SK-N-SH (cell line): ENCODE measurements around the gene DCAF8. TPM values are rescaled to one million over a fixed set of nuclear protein-coding genes. Genes with fewer than 3 reads are reported as not detected.

Experiments used
- CTCF ChIA-PET: fragments of 300-600, 350-600 bp; formaldehyde crosslinking; extraction: SDS; loops from one replicate; lab custom pipeline; 2021; lab: Yijun Ruan, JAX
- POLR2A ChIA-PET: fragments of 350-600 bp; sonication (Branson Sonifier 250); formaldehyde crosslinking; extraction: SDS; loops from one replicate; lab custom pipeline; 2020; ENCODE audit warnings: antibody characterized with exemption, inconsistent platforms; lab: Yijun Ruan, JAX
- DNase-seq: peaks from one replicate; pipeline ENCODE4 v3.0.0; 2012
- H2AFZ ChIP-seq: fragments of 200-600 bp; sonication (generic); 2 replicates; pipeline ENCODE4 v1.8.1; 2016; ENCODE audit warnings: antibody characterized with exemption, mild to moderate bottlenecking, low read depth
- H3F3A ChIP-seq: fragments of 200-600 bp; sonication (generic); replicated peaks from 2 replicates; pipeline ENCODE3; 2016; ENCODE audit warnings: antibody characterized with exemption, mild to moderate bottlenecking; ENCODE audit not compliant: insufficient read depth
- H3K27ac ChIP-seq, 2 experiments: fragments of 200-500 bp in 1 of 2; fragments of 200-600 bp in 1 of 2; sonication (Bioruptor generic) in 1 of 2; sonication (generic), shearing (Covaris generic) in 1 of 2; 2 replicates each; pipeline versions ENCODE4 v1.5.1 to v1.6.1; 2014 to 2016; ENCODE audit warnings: low read depth in 2 of 2, inconsistent platforms in 1 of 2, low read length in 1 of 2, mild to moderate bottlenecking in 1 of 2, mixed read lengths in 1 of 2
- H3K27me3 ChIP-seq: fragments of 200-600 bp; sonication (generic), shearing (Covaris generic); 2 replicates; pipeline ENCODE4 v1.6.1; 2016; ENCODE audit warnings: mixed run types; ENCODE audit not compliant: insufficient read depth
- H3K36me3 ChIP-seq, 2 experiments: fragments of 200-500 bp in 1 of 2; fragments of 200-600 bp in 1 of 2; sonication (Bioruptor generic) in 1 of 2; sonication (generic) in 1 of 2; replicated peaks in 1 of 2; 2 replicates each; pipeline versions ENCODE3 to v1.5.1; 2014 to 2016; ENCODE audit warnings: low read length in 1 of 2, mild to moderate bottlenecking in 1 of 2; ENCODE audit not compliant: insufficient read depth in 2 of 2, control insufficient read depth in 1 of 2
- H3K4me1 ChIP-seq, 2 experiments: fragments of 200-500 bp in 1 of 2; fragments of 200-600 bp in 1 of 2; sonication (Bioruptor generic) in 1 of 2; sonication (generic), shearing (Covaris generic) in 1 of 2; 2 replicates each; pipeline versions ENCODE4 v1.5.1 to v1.6.1; 2014 to 2016; ENCODE audit warnings: low read depth in 1 of 2, low read length in 1 of 2, mixed run types in 1 of 2; ENCODE audit not compliant: insufficient read depth in 2 of 2, control insufficient read depth in 1 of 2
- H3K4me2 ChIP-seq: fragments of 200-600 bp; sonication (generic), shearing (Covaris generic); 2 replicates; pipeline ENCODE4 v1.6.1; 2017; ENCODE audit warnings: mixed run types
- H3K4me3 ChIP-seq, 2 experiments: fragments of 200-500 bp in 1 of 2; fragments of 200-600 bp in 1 of 2; sonication (Bioruptor generic) in 1 of 2; sonication (generic), shearing (Covaris generic) in 1 of 2; 2 replicates each; pipeline versions ENCODE4 v1.5.1 to v1.8.1; 2014 to 2016; ENCODE audit warnings: low read depth in 2 of 2, inconsistent platforms in 1 of 2, low read length in 1 of 2, mild to moderate bottlenecking in 1 of 2, mixed read lengths in 1 of 2, moderate library complexity in 1 of 2
- H3K79me2 ChIP-seq: fragments of 200-600 bp; sonication (generic); 2 replicates; pipeline ENCODE4 v1.8.1; 2017; ENCODE audit warnings: mild to moderate bottlenecking; ENCODE audit not compliant: insufficient read depth
- H3K9ac ChIP-seq: fragments of 200-600 bp; sonication (generic); 2 replicates; pipeline ENCODE4 v1.6.1; 2017; ENCODE audit warnings: mixed run types
- H3K9me2 ChIP-seq: fragments of 200-600 bp; sonication (generic); 2 replicates; pipeline ENCODE4 v1.6.1; 2017; ENCODE audit warnings: mixed run types
- H3K9me3 ChIP-seq: fragments of 200-600 bp; sonication (generic); 2 replicates; pipeline ENCODE4 v1.6.1; 2017; ENCODE audit warnings: mixed run types, mild to moderate bottlenecking, moderate library complexity
- H4K20me1 ChIP-seq: fragments of 200-600 bp; sonication (generic); 2 replicates; pipeline ENCODE4 v1.6.1; 2017; ENCODE audit warnings: mild to moderate bottlenecking, mixed run types; ENCODE audit not compliant: insufficient read depth
- CHD2 ChIP-seq: fragments of 150-350 bp; IDR thresholded peaks from 2 replicates; pipeline ENCODE4 v1.6.1; 2018; ENCODE audit warnings: low read length; ENCODE audit not compliant: partially characterized antibody
- ELF1 ChIP-seq: IDR thresholded peaks from 2 replicates; pipeline ENCODE4 v1.4.0; 2012
- EP300 ChIP-seq, 2 experiments: IDR thresholded peaks; 2 replicates each; pipeline versions ENCODE4 v1.4.0 to v1.6.1; 2012; ENCODE audit warnings: borderline replicate concordance in 1 of 2, low read depth in 1 of 2, low read length in 1 of 2
- EZH2phosphoT487 ChIP-seq: fragments of 200-600 bp; sonication (generic); IDR thresholded peaks from 2 replicates; pipeline ENCODE4 v1.6.1; 2017; ENCODE audit warnings: low read depth, mixed run types, mild to moderate bottlenecking, antibody characterized with exemption, moderate library complexity, borderline replicate concordance
- FOSL2 ChIP-seq: IDR thresholded peaks from 2 replicates; pipeline ENCODE4 v1.4.0; 2012; ENCODE audit warnings: low read depth, mild to moderate bottlenecking, moderate library complexity, borderline replicate concordance
- GABPA ChIP-seq: IDR thresholded peaks from 2 replicates; pipeline ENCODE4 v1.4.0; 2012; ENCODE audit warnings: low read depth, mild to moderate bottlenecking
- JUND ChIP-seq: IDR thresholded peaks from 2 replicates; pipeline ENCODE4 v1.4.0; 2012
- MAX ChIP-seq: IDR thresholded peaks from 2 replicates; pipeline ENCODE4 v1.4.0; 2012; ENCODE audit warnings: low read depth
- NFIC ChIP-seq: IDR thresholded peaks from 2 replicates; pipeline ENCODE4 v1.4.0; 2012; ENCODE audit warnings: borderline replicate concordance
- NRF1 ChIP-seq: IDR thresholded peaks from 2 replicates; pipeline ENCODE4 v1.6.1; 2012; ENCODE audit warnings: low read depth, mild to moderate bottlenecking, low read length
- POLR2AphosphoS5 ChIP-seq: IDR thresholded peaks from 2 replicates; pipeline ENCODE4 v1.6.1; 2012; ENCODE audit warnings: low read depth, low read length
- RAD21 ChIP-seq: IDR thresholded peaks from 2 replicates; pipeline ENCODE4 v1.6.1; 2012; ENCODE audit warnings: mild to moderate bottlenecking, low read length
- RCOR1 ChIP-seq: fragments of 150-350 bp; IDR thresholded peaks from 2 replicates; pipeline ENCODE4 v1.6.1; 2017; ENCODE audit warnings: antibody characterized with exemption, low read length
- REST ChIP-seq: IDR thresholded peaks from 2 replicates; pipeline ENCODE4 v1.6.1; 2012; ENCODE audit warnings: mild to moderate bottlenecking, low read depth, low read length, moderate library complexity
- RXRA ChIP-seq: IDR thresholded peaks from 2 replicates; pipeline ENCODE4 v1.4.0; 2012; ENCODE audit warnings: low read depth, mild to moderate bottlenecking, borderline replicate concordance
- SMC3 ChIP-seq: IDR thresholded peaks from 2 replicates; pipeline ENCODE4 v1.6.1; 2012; ENCODE audit warnings: low read depth, low read length, improper control_type of control experiment
- TAF1 ChIP-seq: IDR thresholded peaks from 2 replicates; pipeline ENCODE4 v1.6.1; 2012; ENCODE audit warnings: low read depth, mild to moderate bottlenecking, low read length, moderate library complexity, borderline replicate concordance
- USF2 ChIP-seq: fragments of 150-350 bp; IDR thresholded peaks from 2 replicates; pipeline ENCODE4 v1.6.1; 2017; ENCODE audit warnings: antibody characterized with exemption, low read length, low read depth, borderline replicate concordance
- WGBS: methylation state at CpG from one replicate; pipeline ENCODE4 v1.1.6; 2017; ENCODE audit warnings: low lambda C conversion rate; 5-methylcytosine and 5-hydroxymethylcytosine counted together
- polyA plus RNA-seq, 3 experiments: library from polyadenylated mRNA; depleted of rRNA; stranded (reverse); fragments of >200 nt; gene quantifications; 2 replicates each; pipeline ENCODE4 v1.2.3, GENCODE V29; 2012
- TF ChIP-seq, protein P1 (sequence below): IDR thresholded peaks from 2 replicates; pipeline ENCODE4 v1.4.0; 2012; ENCODE audit warnings: low read depth, borderline replicate concordance
- TF ChIP-seq, protein P2 (sequence below): fragments of 150-350 bp; IDR thresholded peaks from 2 replicates; pipeline ENCODE4 v1.6.1; 2016; ENCODE audit warnings: mild to moderate bottlenecking, low read depth, low read length

Gene DCAF8
- polyA plus RNA-seq, 1 of the 3 experiments (the other 2 are of a cell fraction) = 108 TPM

GRCh38 chr1:160285506-160285905, 23.2 kb upstream of the DCAF8 start:
- no peak overlapping the region; a peak in 1 of 4 replicates for H3K27ac ChIP-seq
- peak overlapping the region; percentile 88; the same call in 1 of the 2 replicates for H3K9ac ChIP-seq
- ChIA-PET POLR2A (interaction anchor here (0.6 to 1.5 kb wide), 5 partner anchors 10 to 926 kb away, joined by 3 to 6 read pairs (median 5); partner anchors contain the start of gene DCAF8), CTCF (interaction anchor here (0.7 to 3.5 kb wide), 8 partner anchors 9 to 185 kb away, joined by 3 to 20 read pairs (median 5); no protein-coding TSS in a partner anchor)
- WGBS = 42% methylated on average over 23 of the region's 23 CpGs
- H2AFZ ChIP-seq = peak overlapping the region; percentile 86
- peak overlapping the region; percentile 74 to 77; a peak in 3 of 4 replicates for H3K4me3 ChIP-seq
- H3K4me2 ChIP-seq = peak overlapping the region; percentile 90
- H3F3A ChIP-seq = peaks cover 41% of the 10 kb centered on the region
- no peaks in the 10 kb centered on the region for H3K9me3 ChIP-seq
- TF ChIP-seq USF2 = no peak
- TF ChIP-seq NRF1 = no peak
- TF ChIP-seq RXRA = no peak
- TF ChIP-seq CHD2 = no peak
- no peak for TF ChIP-seq SMC3
- no peak for TF ChIP-seq JUND
- no peak for TF ChIP-seq ELF1
- TF ChIP-seq, protein P1, sequence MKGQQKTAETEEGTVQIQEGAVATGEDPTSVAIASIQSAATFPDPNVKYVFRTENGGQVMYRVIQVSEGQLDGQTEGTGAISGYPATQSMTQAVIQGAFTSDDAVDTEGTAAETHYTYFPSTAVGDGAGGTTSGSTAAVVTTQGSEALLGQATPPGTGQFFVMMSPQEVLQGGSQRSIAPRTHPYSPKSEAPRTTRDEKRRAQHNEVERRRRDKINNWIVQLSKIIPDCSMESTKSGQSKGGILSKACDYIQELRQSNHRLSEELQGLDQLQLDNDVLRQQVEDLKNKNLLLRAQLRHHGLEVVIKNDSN = no peak
- no peak for TF ChIP-seq RCOR1
- TF ChIP-seq NFIC = no peak
- TF ChIP-seq FOSL2 = no peak
- TF ChIP-seq MAX = no peak
- TF ChIP-seq EP300 (IDR thresholded peaks at IDR 0.05; ENCODE audit: borderline replicate concordance in 1 of 2, low read depth in 1 of 2, low read length in 1 of 2) = no peak
- TF ChIP-seq, protein P2, sequence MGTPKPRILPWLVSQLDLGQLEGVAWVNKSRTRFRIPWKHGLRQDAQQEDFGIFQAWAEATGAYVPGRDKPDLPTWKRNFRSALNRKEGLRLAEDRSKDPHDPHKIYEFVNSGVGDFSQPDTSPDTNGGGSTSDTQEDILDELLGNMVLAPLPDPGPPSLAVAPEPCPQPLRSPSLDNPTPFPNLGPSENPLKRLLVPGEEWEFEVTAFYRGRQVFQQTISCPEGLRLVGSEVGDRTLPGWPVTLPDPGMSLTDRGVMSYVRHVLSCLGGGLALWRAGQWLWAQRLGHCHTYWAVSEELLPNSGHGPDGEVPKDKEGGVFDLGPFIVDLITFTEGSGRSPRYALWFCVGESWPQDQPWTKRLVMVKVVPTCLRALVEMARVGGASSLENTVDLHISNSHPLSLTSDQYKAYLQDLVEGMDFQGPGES = no peak
- no peaks in the 10 kb centered on the region for H4K20me1 ChIP-seq
- peaks cover 26% of the 10 kb centered on the region for H3K79me2 ChIP-seq
- no peaks in the 10 kb centered on the region for H3K27me3 ChIP-seq
- no peak for DNase-seq
- H3K9me2 ChIP-seq = no peaks in the 10 kb centered on the region
- peaks cover 6 to 15% of the 10 kb centered on the region in 2 experiments for H3K4me1 ChIP-seq
- peaks cover 41 to 42% of the 10 kb centered on the region in 2 experiments for H3K36me3 ChIP-seq

DNA sequence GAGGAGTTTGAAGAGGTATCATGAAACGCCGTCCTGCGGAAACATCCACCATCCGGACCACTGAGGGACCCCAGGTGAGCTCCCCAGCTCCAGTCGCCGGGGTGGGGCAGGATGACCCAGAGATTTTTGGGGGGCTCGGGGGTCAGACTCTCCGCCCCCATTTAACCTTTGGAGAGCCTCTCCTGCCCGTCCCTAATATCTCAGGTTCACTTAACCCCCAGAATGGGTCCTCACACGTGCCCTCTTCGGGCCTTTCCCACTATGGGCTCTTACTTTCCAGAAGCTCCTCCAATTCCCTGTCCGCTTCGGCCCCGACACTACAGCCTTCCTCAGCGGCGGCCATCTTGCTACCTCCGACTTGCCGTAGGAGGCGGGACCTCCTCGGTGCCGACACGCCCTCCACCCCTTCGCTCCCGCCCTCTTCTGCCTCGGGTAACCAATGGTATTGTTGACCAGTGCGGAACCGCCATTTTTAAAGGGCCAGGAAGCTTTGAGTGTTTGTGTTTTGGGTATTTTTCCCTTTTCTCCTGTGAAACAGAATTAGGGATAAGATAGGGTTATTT, 22.5 kb upstream of the DCAF8 start, which contains the start of gene PEX19:
PEX19 (minus strand) TSS at position 352 of the 563 bp plus-strand sequence; CDS start at position 343, 9 bp downstream.
- Histone ChIP-seq H3K79me2 (peaks cover 26% of the 10 kb centered on the region), H3K9me2 (no peaks in the 10 kb centered on the region), H3K4me2 (peak within 1 kb of the TSS; percentile 90), H3K9me3 (no peaks in the 10 kb centered on the region), H3K27ac (peak within 1 kb of the TSS; percentile 55 to 81), H2AFZ (peak within 1 kb of the TSS; percentile 86), H3K27me3 (no peaks in the 10 kb centered on the region), H3K9ac (peak within 1 kb of the TSS; percentile 88), H3F3A (peaks cover 38% of the 10 kb centered on the region), H3K4me1 (peaks cover 6 to 15% of the 10 kb centered on the region in 2 experiments), H4K20me1 (no peaks in the 10 kb centered on the region), H3K4me3 (peak within 1 kb of the TSS; percentile 74 to 77), H3K36me3 (peaks cover 39 to 41% of the 10 kb centered on the region in 2 experiments)
- CTCF ChIA-PET = interaction anchor here (0.7 to 3.5 kb wide), 11 partner anchors 10 to 184 kb away, joined by 3 to 20 read pairs (median 4); no protein-coding TSS in a partner anchor
- POLR2A ChIA-PET = interaction anchor here (0.7 to 1.5 kb wide), 4 partner anchors 9 to 926 kb away, joined by 3 to 6 read pairs (median 6); partner anchors contain the start of gene DCAF8
- DNase-seq = peak; percentile 93
- 2% methylated on average over 27 of the region's 27 CpGs for WGBS
- TF ChIP-seq, protein P1 = no peak
- no peak for TF ChIP-seq EZH2phosphoT487
- no peak for TF ChIP-seq RAD21
- 0 out of 2 replicates have a peak, but pooled peaks have one; percentile 38 for TF ChIP-seq REST
- no peak for TF ChIP-seq GABPA
- TF ChIP-seq TAF1 = peak; percentile 95
- peak; percentile 92 for TF ChIP-seq POLR2AphosphoS5
